Coronary artery (tissue), 2 donors: ENCODE data around the gene IL31RA.

Experiments used
- DNase-seq: peaks from one replicate; pipeline ENCODE4 v3.0.0-alpha.2; 2017; ENCODE audit warnings: low spot score
- H3K27ac ChIP-seq, 2 donors: fragments of 200-600 bp; sonication (generic); one replicate each; pipeline ENCODE4 v1.5.1; 2016 to 2019
- H3K4me3 ChIP-seq: fragments of 200-600 bp; sonication (generic); 2 replicates; pipeline ENCODE4 v1.5.1; 2016; ENCODE audit warnings: mild to moderate bottlenecking, moderate library complexity
- TF ChIP-seq, protein P1 (sequence below): fragments of 200-600 bp; sonication (generic); IDR thresholded peaks from one replicate; pipeline ENCODE4 v1.5.1; 2019; ENCODE audit warnings: antibody characterized with exemption

IL31RA gene

DNA sequence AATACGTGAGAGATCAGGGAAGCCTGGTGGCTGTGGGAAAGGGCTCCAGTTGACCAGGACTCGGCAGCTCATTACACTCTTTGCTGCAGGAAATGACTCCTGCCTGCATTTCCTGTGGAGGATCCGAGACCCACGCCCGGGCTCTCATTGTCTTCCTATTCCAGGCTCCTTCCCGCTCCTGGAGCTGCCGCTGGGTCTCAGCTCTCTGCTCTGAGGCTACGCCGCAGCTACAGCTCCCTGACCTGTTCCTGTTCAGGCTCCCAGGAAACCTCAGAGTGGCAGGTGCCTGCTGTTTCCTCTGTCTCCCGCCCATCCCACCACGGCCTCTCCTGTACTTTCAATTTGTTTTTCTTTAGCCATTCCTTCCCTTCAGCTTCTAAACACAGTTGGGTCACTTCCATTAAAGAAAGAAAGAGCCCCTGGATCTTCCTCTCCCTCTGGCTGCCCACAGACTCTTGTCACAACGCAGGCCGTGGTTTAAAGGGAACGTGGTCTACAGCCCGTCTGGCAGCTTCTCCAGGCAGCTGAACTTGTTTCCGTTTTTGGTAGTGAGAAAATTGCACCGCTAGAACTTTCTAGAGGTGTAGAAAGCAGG is 72.1 kb downstream of the IL31RA start:
- TF ChIP-seq, protein P1, sequence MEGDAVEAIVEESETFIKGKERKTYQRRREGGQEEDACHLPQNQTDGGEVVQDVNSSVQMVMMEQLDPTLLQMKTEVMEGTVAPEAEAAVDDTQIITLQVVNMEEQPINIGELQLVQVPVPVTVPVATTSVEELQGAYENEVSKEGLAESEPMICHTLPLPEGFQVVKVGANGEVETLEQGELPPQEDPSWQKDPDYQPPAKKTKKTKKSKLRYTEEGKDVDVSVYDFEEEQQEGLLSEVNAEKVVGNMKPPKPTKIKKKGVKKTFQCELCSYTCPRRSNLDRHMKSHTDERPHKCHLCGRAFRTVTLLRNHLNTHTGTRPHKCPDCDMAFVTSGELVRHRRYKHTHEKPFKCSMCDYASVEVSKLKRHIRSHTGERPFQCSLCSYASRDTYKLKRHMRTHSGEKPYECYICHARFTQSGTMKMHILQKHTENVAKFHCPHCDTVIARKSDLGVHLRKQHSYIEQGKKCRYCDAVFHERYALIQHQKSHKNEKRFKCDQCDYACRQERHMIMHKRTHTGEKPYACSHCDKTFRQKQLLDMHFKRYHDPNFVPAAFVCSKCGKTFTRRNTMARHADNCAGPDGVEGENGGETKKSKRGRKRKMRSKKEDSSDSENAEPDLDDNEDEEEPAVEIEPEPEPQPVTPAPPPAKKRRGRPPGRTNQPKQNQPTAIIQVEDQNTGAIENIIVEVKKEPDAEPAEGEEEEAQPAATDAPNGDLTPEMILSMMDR = no peak
- Histone ChIP-seq H3K27ac (peak overlapping the region in 1 of 2 donors; percentile 7), H3K4me3 (peak overlapping the region; percentile 65)
- DNase-seq = peak; percentile 68

DNA sequence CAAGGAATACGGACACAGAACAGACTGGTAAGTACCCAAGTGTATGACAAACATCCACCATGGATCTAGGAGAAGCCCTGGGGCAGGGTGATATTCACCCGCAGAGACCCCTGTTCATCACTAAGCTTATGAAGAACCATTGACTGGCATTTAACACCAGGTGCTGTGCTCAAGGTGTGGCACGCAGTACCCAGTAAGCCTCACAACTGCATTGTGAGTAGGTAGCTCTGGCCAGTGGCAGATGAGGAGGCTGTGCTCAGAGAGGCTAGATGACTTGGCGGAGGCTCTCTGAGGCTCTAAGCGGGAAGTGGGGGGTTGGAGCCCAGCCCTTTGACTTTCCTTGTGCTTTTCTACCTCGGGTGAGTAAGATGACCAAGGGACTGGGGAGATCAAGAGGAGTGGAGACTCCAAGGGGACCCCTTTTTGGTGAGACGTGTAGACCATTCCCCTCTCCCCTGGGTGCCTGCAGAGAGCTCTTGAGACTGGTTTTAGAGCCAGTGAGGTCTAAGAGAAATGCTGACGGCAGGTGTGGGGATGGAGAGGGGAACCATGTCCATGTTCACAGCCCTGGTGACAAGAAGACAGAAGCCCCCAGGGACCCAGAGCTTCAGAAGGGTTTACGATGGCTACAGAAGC is 72.8 kb downstream of the IL31RA start:
- no peak overlapping the region for H3K27ac ChIP-seq
- H3K4me3 ChIP-seq = peak overlapping the region; percentile 65
- TF ChIP-seq, protein P1 = no peak
- DNase-seq = peak; percentile 58

DNA sequence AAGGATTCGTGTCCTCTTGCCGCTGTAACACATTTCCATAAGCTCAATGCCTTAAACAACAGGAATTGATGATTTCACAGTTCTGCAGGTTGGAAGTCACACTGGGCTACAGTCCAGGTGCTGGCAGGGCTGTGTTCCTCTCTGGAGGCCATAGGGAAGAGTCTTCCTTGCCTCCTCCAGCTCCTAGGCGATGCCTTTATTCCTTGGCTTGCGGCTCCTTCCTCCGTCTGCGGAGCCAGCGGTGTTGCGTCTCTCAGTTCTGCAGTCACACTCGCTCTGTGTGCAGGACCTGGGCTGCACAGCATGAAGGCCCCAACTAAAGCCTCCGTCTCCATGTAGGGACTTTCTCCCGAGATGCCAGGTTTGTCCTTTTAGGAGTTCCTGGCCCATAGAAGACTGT is 73.6 kb downstream of the IL31RA start:
- peak; percentile 36 for DNase-seq
- Histone ChIP-seq H3K4me3 (no peak overlapping the region), H3K27ac (no peak overlapping the region)
- TF ChIP-seq, protein P1 = no peak

GRCh38 chr5:55925181-55925580 is 74.0 kb downstream of the IL31RA start:
- peak; percentile 36 for DNase-seq
- H3K4me3 ChIP-seq = no peak overlapping the region
- no peak overlapping the region for H3K27ac ChIP-seq
- TF ChIP-seq, protein P1 = no peak

DNA sequence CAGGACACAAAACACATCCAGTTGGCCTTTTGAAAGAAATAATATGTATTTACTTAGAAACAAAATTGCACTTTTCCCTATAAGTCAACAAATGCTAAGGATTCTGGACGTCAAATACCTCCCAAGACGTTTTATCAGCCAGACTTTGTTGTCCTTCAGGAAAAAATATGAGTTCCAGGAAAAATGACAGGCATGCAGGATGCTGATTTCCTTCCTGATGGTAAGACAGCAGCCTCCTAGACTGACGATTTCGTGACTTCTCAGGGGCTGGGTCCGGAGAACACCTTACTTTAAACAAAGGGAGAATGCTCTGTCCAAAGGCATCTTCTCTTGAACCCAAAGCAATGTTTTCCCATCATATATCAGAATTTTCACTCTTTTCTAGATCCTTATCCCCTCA is 74.6 kb downstream of the IL31RA start:
- TF ChIP-seq, protein P1 = no peak
- no peak overlapping the region for H3K27ac ChIP-seq
- DNase-seq = no peak
- H3K4me3 ChIP-seq = no peak overlapping the region

- Histone ChIP-seq H3K27ac (no peak overlapping the region), H3K4me3 (no peak overlapping the region)
- TF ChIP-seq, protein P1 = no peak
- DNase-seq = no peak
These were observed 75.3 kb downstream of the IL31RA start for GRCh38 chr5:55926476-55926875.
